Measurements from ENCODE around the gene GMNN.
A peak's percentile ranks its signal among the peaks of the same experiment; 100 is the strongest.
"Not testable (repeated sequence)": the region's sequence is repeated elsewhere in the genome, so short reads cannot be mapped to it uniquely, and the experiment has no call there.

GMNN gene

DNA sequence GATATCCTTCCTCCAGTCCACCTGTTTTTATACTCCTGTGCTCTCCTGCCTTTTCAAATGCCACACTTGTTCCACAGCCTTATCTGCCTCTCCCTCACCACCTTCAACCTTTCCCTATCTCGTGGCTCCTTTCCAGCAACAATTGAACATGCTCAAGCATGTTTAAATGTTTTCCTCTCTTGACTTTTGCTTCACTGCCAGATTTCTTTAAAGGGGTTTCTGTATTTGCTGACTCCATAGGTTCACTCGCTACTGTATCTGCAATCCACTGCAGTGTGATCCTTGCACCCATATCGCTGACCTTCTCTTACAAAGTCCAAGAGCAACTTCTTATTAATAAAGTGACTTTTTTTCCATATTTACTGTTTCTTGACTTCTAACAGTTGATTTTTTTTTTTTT lies 11.2 kb upstream of the GMNN start:
- no peak for DNase-seq

DNA sequence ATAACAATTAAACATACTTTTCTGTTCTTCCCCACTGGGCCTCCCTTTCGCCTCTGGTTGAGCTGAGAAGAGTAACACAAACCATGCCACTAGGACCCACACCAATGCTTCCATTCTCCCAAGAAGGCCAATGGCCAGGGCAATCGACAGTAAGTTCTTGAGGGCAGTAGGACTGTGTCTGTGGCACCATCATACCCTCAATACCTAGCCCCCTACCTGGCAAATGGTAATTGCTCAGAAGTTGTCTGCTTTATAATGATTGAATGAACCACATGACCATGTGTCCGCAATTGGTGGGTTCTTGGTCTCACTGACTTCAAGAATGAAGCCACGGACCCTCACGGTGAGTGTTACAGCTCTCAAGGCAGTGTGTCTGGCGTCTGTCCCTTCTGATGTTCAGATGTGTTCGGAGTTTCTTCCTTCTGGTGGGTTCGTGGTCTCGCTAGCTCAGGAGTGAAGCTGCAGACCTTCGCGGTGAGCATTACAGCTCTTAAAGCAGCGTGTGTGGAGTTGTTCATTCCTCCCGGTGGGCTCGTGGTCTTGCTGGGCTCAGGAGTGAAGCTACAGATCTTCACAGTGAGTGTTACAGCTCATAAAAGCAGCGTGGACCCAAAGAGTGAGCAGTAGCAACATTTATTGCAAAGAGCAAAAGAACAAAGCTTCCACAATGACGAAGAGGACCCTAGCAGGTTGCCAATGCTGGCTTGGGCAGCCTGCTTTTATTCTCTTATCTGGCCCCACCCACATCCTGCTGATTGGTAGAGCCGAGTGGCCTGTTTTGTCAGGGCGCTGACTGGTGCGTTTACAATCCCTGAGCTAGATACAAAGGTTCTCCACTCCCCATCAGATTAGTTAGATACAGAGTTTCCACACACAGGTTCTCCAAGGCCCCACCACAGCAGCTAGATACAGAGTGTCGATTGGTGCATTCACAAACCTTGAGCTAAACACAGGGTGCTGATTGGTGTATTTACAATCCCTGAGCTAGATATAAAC lies 9.6 kb upstream of the GMNN start:
- DNase-seq: not testable (repeated sequence)

DNA sequence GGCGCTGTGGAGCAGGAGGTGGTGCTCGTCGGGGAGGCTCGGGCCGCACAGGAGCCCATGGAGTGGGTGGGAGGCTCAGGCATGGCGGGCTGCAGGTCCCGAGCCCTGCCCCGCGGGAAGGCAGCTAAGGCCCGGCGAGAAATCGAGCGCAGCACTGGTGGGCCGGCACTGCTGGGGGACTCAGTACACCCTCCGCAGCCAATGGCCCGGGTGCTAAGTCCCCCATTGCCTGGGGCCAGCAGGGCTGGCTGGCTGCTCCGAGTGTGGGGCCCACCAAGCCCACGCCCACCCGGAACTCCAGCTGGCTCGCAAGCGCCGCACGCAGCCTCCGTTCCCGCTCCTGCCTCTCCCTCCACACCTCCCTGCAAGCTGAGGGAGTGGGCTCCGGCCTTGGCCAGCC lies 8.8 kb upstream of the GMNN start:
- DNase-seq: not testable (repeated sequence)

DNA sequence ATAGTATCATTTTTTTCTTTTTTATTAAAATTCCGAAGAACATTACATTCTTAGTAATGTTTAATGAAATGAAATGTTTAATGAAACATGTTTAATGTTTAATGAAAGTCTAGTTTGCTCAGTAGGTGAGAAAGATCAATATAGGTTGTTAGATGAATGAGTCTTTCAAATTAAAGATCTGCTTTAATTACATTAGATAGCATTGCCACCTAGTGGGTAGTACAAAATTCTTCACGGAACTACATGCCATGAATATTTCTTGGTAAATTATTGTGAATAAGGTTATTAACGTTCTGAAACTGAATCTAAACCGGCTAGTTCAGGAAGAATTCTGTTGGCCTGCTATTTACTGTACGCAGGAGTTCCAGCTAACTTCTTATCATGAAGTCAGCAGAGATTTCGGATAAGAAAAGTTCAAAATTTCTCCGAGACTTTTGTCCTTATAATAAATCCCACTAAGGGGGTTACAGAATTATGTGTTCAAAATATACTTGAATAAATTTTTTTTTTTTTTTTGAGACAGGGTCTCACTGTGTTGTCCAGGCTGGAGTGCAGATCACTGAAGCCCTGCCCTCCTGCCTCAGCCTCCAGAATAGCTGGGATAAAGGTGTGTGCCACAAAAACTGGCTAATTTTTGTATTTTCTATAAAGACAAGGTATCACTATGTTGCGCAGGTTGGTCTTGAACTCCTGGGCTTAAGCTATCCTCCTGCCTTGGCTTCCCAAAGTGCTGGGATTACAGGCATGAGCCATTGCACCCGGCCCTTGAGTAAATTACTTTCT lies 7.9 kb upstream of the GMNN start:
- no peak for DNase-seq

DNA sequence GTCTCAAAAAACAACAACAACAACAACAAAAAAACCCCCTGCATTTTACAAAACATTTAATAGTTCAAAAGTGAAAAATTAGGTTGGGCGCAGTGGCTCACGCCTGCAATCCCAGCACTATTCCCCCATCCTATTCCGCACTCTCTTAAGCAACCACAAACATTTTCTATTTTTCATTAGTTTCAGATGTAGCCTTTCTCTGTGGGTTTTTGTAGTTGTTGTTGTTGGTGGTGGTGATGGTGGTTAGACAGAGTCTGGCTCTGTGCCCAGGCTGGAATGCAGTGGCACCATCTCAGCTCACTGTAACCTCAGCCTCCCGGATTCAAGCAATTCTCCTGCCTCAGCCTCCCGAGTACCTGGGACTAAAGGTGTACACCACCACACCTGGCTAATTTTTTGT lies 6.4 kb upstream of the GMNN start:
- DNase-seq: no peak

DNA sequence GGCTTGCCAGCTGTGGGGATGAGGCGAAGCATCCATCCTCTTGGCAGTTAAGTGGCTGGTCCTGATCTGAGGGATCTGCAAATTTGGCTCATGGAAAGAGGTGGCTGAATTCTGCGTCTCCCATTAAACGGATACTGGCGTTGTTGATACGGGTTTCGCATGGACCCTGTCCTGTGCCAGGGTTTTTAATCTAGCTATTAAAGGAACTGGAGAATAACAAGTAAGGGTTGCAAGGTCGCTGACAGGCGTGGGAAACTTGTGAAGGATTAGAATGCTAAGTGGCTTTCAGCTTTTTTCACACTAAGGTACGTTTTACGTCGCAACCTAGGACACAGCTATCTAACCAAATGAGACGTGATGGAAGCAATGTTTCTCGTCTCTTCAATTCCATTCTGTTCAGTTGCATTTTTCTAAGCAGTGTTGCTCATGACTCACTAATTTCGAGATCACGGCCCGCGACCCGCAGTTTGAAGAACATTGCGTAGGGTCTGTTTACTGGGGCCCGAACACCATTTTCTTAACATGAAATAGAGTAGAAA lies 852 bp downstream of the GMNN start:
- DNase-seq: peak; percentile 44 to 51

DNA sequence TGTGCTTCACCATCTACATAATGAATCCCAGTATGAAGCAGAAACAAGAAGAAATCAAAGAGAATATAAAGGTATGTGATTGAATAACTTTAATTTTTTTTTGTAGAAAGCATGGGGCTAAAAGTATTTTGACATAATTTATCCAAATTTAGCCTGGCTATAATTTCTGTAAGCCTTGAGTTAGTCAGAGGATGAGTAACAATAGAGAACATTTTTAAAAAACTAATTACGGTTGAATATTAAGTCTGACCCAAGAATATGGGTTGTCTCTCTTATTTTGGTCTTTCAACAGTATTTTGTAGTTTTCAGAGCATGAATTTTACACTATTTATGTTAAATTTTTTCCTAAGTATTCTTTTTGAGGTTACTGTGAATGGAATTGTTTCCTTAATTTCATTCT lies 2.5 kb downstream of the GMNN start:
- no peak for DNase-seq

DNA sequence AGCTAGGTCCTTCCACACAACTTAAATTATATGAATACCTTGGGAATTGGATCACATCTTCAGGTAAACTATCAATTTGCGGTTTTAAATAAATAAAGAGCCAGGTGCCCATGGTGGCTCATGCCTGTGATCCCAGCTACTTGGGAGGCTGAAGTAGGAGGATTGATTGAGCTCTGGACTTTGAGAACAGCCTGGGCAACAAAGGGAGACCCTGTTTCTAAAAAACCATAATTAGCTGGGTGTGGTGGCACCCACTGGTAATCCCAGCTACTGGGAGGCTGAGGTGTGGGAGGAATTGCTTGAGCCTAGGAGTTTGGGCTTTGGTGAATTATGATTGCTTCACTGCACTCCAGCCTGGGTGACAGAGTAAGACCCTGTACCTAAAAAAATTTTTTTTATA lies 3.4 kb downstream of the GMNN start:
- DNase-seq: no peak

DNA sequence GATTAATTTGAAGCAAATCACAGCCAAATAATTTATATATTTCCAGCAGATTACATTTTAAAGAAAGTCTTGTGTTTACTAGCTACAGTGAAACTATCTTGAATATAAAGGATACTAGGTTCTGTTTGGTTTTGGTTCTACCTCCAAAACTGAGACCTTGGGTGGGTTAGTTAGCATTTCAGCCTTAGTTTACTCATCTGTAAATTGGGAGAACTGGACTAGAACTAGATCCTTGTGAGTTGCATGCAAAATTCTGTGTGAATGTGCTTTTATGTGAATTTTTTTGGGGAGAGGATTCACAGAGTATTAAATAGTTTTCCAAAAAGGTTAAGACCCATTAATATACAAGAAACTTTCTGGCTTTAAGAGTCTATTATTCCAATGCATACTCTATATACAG lies 4.1 kb downstream of the GMNN start:
- DNase-seq: no peak

DNA sequence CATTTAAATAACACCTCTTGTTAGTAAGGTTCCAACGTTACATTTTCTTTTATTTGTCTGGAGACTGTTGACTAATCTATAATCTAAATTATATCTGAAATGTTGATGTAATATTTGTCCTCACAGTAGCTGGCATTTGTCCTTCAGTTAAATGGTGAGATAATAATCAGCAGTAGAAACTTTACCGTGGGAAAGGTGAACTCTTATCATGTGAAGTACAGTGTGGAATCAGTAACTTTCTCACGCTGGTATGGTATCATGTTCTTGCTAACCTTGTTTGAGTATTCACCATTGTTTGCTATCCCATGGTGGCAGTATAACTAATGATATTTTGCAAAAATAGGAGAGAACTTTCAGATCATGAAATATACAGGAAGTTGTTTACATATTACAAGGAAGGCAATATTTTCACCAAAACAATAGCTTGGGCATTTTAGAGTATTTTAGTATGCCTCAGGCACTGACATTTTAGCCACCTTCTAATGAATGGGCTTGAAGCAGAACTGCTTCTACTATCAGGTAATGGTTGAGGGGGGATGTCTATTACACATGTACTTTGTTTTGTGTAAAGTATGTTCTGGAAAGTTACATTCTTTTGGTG lies 4.8 kb downstream of the GMNN start:
- DNase-seq: no peak

DNA sequence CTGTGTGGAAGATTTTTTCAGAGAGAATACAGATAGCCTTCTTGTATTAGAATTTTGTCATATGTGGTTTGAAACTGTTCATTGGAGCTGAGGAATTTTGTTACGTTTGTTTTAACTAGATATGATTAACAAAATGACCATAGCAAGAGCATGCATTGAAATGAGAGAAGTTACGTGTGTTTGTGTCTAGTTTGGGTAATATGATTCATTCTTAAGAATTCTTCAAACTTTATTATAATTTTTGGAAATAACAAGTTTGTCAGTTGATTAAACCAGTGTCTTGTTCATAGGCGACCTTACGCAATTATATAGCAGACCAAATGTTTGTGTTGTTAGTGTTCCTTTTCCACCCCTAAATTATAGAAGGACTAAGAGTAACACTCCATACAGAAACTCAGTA lies 5.5 kb downstream of the GMNN start:
- no peak for DNase-seq

DNA sequence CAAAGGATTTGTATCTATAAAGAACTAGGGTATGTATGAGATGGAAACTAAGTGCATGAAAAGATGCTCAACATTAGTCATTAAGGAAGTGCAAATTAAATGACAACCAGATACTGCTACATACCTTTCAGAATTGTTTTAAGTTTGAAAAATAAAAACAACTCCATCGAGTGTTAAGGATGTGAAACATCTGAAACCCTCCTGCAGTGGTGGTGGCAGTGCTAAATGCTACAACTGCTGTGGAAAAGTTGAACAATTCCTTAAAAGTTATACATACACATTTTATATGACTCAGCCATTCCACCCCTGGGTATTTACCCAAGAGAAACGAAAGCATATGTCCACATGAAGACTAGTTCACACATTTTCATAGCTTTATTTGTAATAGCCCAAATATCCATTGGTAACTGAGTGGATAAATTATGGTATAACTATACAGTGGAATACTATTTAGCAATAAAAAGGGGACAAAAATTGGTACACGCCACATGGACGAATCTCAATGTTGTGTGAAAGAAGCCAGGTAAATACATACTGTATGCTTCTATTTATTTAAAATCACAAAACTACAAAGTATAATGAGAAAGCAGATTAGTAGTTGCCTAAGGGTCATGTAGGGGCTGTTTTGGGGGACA lies 13.4 kb downstream of the GMNN start:
- DNase-seq: peak in 1 of 2 donors; percentile 32

DNA sequence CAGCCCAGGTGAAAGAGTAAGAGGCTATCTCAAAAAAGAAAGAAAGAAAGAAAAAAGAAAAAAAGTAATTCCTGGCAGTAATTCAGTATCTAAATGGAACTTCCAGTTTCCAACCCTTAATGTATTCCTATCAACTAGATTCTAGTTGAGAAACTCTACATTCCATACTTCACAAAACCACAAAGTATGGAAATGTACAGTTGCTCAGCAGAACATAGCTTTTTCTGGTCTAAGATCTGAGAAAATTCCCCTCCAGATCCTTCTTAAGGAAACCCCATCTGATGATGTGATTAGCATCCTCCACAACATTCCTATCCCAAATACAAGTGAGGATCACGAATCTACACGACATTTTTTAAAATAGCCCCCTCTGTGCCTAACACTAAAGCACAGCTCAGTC lies 20.4 kb downstream of the GMNN start:
- no peak for DNase-seq

DNA sequence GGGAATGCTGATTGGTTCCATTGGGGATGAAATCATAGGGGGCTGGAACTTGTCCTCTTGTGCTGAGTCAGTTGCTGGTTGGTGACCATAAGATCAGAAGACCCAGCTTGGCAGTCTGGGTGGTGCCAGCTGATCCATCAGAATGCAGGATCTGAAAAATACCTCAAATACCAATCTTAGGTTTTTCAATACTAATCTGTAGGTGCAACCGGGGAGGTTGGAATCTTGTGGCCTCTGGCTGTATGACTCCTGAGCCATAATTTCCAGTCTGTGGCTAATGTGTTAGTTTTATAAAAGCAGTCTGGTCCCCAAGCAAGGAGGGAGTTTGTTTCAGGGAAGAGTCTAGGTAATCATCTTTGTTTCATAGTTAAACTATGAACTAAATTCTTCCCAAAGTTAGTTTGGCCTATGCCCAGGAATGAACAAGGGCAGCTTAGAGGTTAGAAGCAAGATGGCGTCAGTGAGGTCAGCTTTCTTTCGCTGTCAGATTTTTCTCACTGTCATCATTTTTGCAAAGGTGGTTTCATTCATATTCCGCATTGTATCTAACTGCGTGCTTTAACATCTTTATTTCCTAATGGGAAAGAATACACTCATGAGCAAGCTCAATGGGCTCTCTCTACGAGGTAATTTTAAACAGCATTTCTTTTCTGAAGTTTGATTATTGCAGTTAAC lies 22.0 kb downstream of the GMNN start:
- DNase-seq: no peak

DNA sequence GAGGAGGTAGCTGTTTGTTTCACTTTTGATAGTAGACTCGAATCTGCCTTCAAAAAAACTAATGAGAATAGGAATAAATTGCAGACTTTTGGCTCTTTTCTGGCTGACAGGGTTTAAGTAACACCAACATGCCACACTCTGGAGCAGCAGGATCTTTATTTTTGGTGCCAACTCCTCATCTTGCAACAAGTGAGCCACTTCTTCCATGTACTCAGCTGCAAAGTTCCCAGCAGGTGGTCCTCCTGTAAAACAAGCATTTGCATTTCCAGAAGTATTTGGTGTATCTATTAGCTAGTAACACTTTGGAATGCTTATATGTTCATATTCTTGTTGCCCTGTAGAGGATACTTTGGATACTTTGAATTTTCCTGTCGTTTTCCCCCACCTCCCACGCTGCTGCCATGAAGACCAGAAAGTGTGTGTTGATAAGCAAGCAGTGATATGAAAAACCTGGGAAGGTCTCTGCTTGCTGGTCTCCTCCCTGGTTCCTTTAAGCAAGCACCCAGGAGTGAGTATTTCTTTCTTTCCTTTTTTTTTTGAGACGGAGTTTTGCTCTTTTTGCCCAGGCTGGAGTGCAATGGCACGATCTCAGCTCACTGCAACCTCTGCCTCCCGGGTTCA lies 23.0 kb downstream of the GMNN start:
- DNase-seq: no peak

DNA sequence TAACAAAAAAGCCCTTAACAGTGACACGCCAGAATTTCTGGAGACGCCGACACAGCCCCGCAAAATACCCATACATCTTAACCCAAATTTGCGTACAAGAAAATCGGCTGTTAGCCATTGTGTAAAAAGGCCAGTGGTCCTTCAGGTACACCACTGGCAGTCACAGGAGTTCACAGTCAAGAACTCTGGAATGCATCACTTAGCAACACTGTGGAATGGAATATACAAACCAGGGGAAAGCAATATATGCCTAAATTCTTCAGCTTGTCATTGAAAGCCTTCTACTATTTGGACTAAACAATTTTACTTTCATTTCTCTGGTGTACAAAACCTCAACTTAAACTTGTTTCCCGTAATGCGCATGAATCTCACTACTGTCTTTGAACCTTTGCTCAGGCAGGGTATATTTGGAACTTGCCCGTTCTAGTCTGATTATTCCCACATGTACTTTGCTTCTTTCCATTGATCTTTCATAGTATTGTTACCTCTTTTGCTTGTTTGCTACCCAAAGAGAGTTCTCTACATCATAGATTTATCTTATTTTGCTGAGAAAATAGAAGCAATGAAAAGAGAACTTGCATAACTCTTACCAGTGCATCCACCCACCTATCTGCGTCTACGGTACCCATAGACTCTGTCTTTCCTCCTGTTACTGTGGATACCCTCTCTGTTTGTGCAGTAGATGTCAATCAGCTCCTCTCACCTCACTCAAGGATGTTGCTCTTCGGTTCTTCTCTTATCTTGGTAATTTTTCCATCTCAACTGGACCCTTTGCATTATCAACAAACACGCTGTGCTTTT lies 24.2 kb downstream of the GMNN start, which contains the start of gene ARMH2:
ARMH2 (minus strand) TSS at position 178 of the 801 bp plus-strand sequence; CDS start at position 118, 60 bp downstream.
- no peak for DNase-seq

DNA sequence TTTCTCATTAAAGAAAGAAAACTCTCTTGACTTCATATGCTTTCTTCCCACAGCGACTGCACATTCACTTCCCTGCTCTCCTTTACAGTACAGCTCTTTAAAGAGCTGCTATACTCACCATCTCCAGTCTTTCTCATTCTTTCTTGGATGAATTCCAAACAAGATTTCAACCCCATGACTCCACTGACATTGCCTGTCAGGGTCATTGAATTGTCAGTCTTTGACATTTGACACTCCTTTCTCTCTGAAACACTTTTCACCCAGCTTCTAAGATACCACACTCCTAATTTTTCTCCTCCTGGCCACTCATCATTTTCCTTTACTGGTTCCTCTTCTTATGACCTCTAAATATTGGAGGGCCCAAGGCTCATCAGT lies 24.8 kb downstream of the GMNN start:
- no peak for DNase-seq

DNA sequence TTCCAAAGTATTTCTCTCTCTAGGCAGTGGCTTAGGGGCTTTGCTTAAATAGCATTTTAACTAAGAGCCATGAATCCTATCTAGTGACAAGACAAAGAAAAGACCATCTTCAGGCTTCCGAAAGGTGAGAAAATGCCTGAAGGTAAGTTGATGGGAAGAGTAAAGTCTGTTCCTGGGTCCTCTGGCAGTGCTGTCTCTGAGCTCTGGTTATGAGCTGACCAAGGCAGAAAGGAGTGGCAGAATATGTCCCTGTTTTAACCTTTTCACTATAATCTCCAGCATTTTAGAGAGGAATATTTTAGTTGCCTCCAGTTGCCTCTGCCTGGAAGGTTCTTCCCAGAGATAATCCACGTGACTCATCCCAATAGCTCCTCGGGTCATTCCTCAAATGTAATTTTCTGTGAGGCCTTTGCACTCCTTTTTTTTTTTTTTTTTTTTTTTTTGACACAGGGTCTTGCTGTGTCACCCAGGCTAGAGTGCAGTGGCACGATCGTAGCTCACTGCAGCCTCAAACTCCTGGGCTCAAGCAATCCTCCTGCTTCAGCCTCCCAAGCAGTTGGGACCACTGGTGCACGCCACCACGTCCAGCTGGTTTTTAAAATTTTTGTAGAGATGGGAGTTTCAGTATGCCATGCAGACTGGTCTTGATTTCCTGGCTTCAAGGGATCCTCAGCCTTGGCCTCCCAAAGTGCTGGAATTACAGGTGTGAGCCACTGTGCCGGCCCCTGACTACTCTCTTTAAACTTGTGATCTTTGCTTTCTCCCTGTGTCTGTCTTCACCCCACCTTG lies 27.7 kb downstream of the GMNN start:
- no peak for DNase-seq

DNA sequence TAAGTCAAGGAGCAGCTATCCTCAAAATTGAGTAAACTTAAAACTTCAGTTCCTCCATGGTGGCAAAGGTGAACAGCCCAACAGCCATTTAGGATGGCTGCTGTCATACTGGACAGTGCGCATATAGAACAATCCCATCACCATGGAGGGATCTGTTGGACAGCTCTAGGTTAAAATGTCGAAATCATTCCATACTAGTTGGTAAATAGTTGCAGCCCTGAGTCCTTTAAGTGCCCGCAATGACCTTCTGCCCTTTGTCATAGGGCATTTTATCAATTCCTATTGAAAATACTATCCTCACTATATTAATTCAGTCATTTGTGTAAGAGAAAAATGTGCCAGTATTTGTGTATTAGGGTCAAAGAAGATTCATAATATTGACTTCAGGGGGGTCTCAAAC lies 32.8 kb downstream of the GMNN start:
- DNase-seq: no peak

DNA sequence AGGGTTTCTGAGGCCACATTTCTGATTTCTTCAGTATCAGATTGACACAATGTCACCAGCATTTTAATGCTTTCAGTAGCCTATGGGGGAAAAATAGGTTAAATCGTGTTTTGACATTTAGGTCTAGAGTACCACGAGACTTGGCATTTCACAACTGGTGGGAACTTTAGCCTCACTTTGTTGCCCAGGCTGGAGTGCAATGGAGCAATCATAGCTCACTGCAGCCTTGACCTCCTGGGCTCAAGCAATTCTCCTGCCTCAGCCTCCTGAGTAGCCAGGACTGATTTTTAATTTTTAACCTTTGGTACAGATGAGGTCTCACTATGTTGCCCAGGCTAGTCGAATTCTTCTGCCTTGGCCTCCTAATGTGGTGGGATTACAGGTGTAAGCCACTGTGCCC lies 35.0 kb downstream of the GMNN start:
- no peak for DNase-seq
